Hepatocyte (in vitro differentiated cells): ENCODE data around the gene PYGM.

Experiments used
- CTCF ChIP-seq: fragments of 200-600 bp; sonication (generic); IDR thresholded peaks from 2 replicates; pipeline ENCODE4 v1.5.1; 2016; ENCODE audit warnings: antibody characterized with exemption, mild to moderate bottlenecking; ENCODE audit not compliant: poor library complexity
- EZH2phosphoT487 ChIP-seq: fragments of 200-600 bp; sonication (generic); IDR thresholded peaks from one replicate; pipeline ENCODE4 v1.6.1; 2018; ENCODE audit warnings: antibody characterized with exemption, mild to moderate bottlenecking, low read depth, moderate library complexity; ENCODE audit not compliant: unreplicated experiment, severe bottlenecking

DNA sequence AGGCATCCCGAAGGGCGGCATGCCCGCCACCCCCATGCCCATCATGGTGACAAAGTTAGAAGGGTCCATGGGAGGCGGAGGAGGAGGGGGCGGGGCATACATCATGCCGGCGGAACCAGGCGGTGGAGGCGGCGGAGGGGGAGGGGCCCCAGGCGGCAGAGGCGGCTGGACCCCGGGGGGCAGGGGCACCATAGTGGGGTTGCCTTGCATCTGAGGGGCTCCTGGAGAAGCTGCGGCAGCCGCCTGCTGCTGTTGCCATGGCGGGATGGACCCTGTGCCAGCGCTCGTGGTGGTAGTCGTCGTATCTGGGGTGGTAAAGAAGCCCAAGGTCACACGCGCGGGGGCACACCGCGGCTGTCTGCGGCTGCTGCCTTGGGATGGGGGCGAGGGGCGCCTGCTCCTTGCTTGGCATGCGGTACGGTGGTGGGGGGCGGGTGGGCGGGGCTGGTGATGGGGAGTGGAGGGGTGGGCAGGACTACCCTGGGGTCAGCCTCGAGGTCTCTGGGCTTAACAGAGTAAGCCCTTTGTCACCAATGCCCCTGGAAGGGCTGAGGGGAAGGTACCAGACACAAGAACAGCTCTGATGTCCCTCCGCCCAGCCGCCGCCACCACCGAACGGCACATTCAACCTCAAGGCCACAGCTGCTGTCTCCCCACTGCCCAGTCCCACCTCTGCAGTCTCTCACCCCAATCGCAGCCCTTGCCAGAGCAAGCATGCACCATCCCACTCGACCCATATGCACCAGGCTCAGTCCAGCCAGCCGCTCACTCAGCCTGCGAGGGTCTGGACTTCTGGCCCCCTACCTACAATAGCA is 6.3 kb upstream of the PYGM start:
- no peak for TF ChIP-seq CTCF
- no peak for TF ChIP-seq EZH2phosphoT487
